H1 (cell line): Measurements from ENCODE around the gene RPUSD1. TPM values are rescaled to one million over a fixed set of nuclear protein-coding genes. Genes with fewer than 3 reads are reported as not detected.

Experiments
- CEBPB ChIP-seq: IDR thresholded peaks from 2 replicates; pipeline ENCODE4 v1.6.1; 2012; ENCODE audit warnings: low read depth, low read length
- EP300 ChIP-seq, 2 experiments: IDR thresholded peaks; 1 replicate in 1 of 2; 2 replicates in 1 of 2; pipeline ENCODE4 v1.6.1; 2011 to 2012; ENCODE audit warnings: low read depth in 2 of 2, low read length in 2 of 2, mild to moderate bottlenecking in 2 of 2, borderline replicate concordance in 1 of 2, inconsistent platforms in 1 of 2, moderate library complexity in 1 of 2
- RBBP5 ChIP-seq: IDR thresholded peaks from 2 replicates; pipeline ENCODE4 v1.7.1; 2012; ENCODE audit warnings: low read depth, mild to moderate bottlenecking, inconsistent platforms, low read length, moderate library complexity, borderline replicate concordance
- polyA plus RNA-seq, 7 experiments: library from polyadenylated mRNA; depleted of rRNA in 3 of 7; stranded (reverse) in 5 of 7; unstranded in 2 of 7; fragments of >200 nt in 5 of 7; fragments of 200-250 nt in 2 of 7; gene quantifications; 1 replicate in 5 of 7; 2 replicates in 1 of 7; 4 replicates in 1 of 7; pipeline versions ENCODE4 v1.2.1 to v1.2.3, GENCODE V29; 2011 to 2013; ENCODE audit warnings: missing spikeins in 2 of 7, mixed read lengths in 2 of 7
- total RNA-seq: library from RNA; stranded (reverse); fragmentation: NEBNext Ultra II Directional; extraction: Animal tissue kit (Norgen Biotek cat#: 25700); gene quantifications from 2 replicates; pipeline ENCODE4 v1.2.1, GENCODE V29; 2021
- TF ChIP-seq, protein P1 (sequence below): IDR thresholded peaks from 2 replicates; pipeline ENCODE4 v1.6.1; 2012; ENCODE audit warnings: low read length, inconsistent platforms
- TF ChIP-seq, protein P2 (sequence below), 3 experiments: IDR thresholded peaks; 1 replicate in 2 of 3; 2 replicates in 1 of 3; pipeline versions ENCODE4 v1.5.1 to v1.6.1; 2011; ENCODE audit warnings: low read length in 3 of 3, mild to moderate bottlenecking in 3 of 3, inconsistent platforms in 2 of 3, low read depth in 1 of 3, moderate library complexity in 1 of 3; ENCODE audit not compliant: insufficient read depth in 1 of 3; ENCODE audit errors: control extremely low read depth in 1 of 3

The RPUSD1 gene
- total and polyA plus RNA-seq, 2 of the 8 experiments (the other 6 are each of a cell fraction or from before 2014, with no cell fraction given) = 32.2 to 61.8 TPM

DNA sequence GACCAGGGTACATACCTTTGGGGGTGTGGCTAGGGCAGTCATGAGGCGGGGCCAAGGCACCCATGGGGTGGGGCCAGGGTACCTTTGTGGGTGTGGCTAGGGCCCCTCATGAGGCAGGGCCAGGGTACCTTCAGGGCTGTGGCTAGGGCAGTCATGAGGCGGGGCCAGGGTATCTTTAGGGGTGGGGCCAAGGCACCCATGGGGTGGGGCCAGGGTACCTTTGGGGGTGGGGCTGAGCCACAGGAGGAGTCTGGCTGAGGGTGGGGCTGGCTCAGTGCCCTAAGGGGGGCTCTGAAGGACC, 8.9 kb upstream of the RPUSD1 start (continued):
- TF ChIP-seq, protein P1, sequence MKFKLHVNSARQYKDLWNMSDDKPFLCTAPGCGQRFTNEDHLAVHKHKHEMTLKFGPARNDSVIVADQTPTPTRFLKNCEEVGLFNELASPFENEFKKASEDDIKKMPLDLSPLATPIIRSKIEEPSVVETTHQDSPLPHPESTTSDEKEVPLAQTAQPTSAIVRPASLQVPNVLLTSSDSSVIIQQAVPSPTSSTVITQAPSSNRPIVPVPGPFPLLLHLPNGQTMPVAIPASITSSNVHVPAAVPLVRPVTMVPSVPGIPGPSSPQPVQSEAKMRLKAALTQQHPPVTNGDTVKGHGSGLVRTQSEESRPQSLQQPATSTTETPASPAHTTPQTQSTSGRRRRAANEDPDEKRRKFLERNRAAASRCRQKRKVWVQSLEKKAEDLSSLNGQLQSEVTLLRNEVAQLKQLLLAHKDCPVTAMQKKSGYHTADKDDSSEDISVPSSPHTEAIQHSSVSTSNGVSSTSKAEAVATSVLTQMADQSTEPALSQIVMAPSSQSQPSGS = no peak
- TF ChIP-seq CEBPB (no peak), EP300 (IDR thresholded peaks at IDR 0.05; ENCODE audit: borderline replicate concordance in 1 of 2, low read depth in 2 of 2, low read length in 2 of 2) (no peak), RBBP5 (no peak)
- TF ChIP-seq, protein P2, sequence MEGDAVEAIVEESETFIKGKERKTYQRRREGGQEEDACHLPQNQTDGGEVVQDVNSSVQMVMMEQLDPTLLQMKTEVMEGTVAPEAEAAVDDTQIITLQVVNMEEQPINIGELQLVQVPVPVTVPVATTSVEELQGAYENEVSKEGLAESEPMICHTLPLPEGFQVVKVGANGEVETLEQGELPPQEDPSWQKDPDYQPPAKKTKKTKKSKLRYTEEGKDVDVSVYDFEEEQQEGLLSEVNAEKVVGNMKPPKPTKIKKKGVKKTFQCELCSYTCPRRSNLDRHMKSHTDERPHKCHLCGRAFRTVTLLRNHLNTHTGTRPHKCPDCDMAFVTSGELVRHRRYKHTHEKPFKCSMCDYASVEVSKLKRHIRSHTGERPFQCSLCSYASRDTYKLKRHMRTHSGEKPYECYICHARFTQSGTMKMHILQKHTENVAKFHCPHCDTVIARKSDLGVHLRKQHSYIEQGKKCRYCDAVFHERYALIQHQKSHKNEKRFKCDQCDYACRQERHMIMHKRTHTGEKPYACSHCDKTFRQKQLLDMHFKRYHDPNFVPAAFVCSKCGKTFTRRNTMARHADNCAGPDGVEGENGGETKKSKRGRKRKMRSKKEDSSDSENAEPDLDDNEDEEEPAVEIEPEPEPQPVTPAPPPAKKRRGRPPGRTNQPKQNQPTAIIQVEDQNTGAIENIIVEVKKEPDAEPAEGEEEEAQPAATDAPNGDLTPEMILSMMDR (IDR thresholded peaks at IDR 0.05; ENCODE audit: control extremely low read depth in 1 of 3, insufficient read depth in 1 of 3, low read depth in 1 of 3, low read length in 3 of 3) = no peak
